Fibroblast of lung (primary cell): Measurements from ENCODE around the gene DOLK. TPM values are rescaled to one million over a fixed set of nuclear protein-coding genes. Genes with fewer than 3 reads are reported as not detected.
A peak's percentile ranks its signal among the peaks of the same experiment; 100 is the strongest.

Experiments used
- DNase-seq, 2 donors: peaks; one replicate each; pipeline versions ENCODE4 v3.0.0 to v3.0.0-alpha.2; 2010; ENCODE audit warnings: low read depth in 2 of 2
- H2AFZ ChIP-seq: 2 replicates; pipeline ENCODE4 v1.5.1; 2012; ENCODE audit warnings: low read length, control low read depth, inconsistent platforms
- H3K27ac ChIP-seq: 2 replicates; pipeline ENCODE4 v1.5.1; 2011; ENCODE audit warnings: low read length, control low read depth; ENCODE audit not compliant: insufficient read depth
- H3K27me3 ChIP-seq: 2 replicates; pipeline ENCODE4 v1.5.1; 2011; ENCODE audit warnings: mild to moderate bottlenecking, low read length; ENCODE audit not compliant: control insufficient read depth, insufficient read depth
- H3K36me3 ChIP-seq: 2 replicates; pipeline ENCODE4 v1.5.1; 2011; ENCODE audit warnings: low read length; ENCODE audit not compliant: control insufficient read depth, insufficient read depth
- H3K4me1 ChIP-seq: 2 replicates; pipeline ENCODE4 v1.5.1; 2011; ENCODE audit warnings: low read length; ENCODE audit not compliant: control insufficient read depth, insufficient read depth; ENCODE audit errors: extremely low read depth
- H3K4me2 ChIP-seq: 2 replicates; pipeline ENCODE4 v1.5.1; 2011; ENCODE audit warnings: low read length, control low read depth; ENCODE audit not compliant: insufficient read depth; ENCODE audit errors: extremely low read depth
- H3K4me3 ChIP-seq, 4 experiments: fragments of 200-600 bp in 1 of 4; sonication (generic) in 1 of 4; replicated peaks in 1 of 4; 2 replicates each; pipeline ENCODE4 v1.5.1; 2011 to 2016; ENCODE audit warnings: low read length in 4 of 4, low read depth in 3 of 4, mild to moderate bottlenecking in 3 of 4, control low read depth in 2 of 4, inconsistent platforms in 1 of 4, mixed read lengths in 1 of 4; ENCODE audit not compliant: insufficient read depth in 1 of 4; ENCODE audit errors: control extremely low read depth in 1 of 4
- H3K79me2 ChIP-seq: 2 replicates; pipeline ENCODE4 v1.5.1; 2012; ENCODE audit warnings: mild to moderate bottlenecking, low read length, inconsistent platforms; ENCODE audit not compliant: control insufficient read depth, insufficient read depth
- H3K9ac ChIP-seq: 2 replicates; pipeline ENCODE4 v1.5.1; 2011; ENCODE audit warnings: mild to moderate bottlenecking, low read length, control low read depth; ENCODE audit not compliant: insufficient read depth
- H3K9me3 ChIP-seq: 2 replicates; pipeline ENCODE4 v1.5.1; 2012; ENCODE audit warnings: low read depth, low read length; ENCODE audit not compliant: control insufficient read depth, insufficient read depth
- H4K20me1 ChIP-seq: 2 replicates; pipeline ENCODE4 v1.5.1; 2011; ENCODE audit warnings: low read length; ENCODE audit not compliant: control insufficient read depth, insufficient read depth; ENCODE audit errors: extremely low read depth
- CTCF ChIP-seq, 2 donors: IDR thresholded peaks in 1 of 2; conservative IDR thresholded peaks in 1 of 2; 1 replicate in 1 of 2; 2 replicates in 1 of 2; pipeline ENCODE4 v1.5.1; 2011 to 2012; ENCODE audit warnings: low read length in 2 of 2, control low read depth in 1 of 2, inconsistent platforms in 1 of 2, low read depth in 1 of 2, mild to moderate bottlenecking in 1 of 2
- EZH2 ChIP-seq: IDR thresholded peaks from 2 replicates; pipeline ENCODE4 v1.5.1; 2012; ENCODE audit warnings: low read length, control low read depth, mild to moderate bottlenecking; ENCODE audit errors: missing control alignments
- polyA plus RNA-seq, 2 donors: library from polyadenylated mRNA; depleted of rRNA in 1 of 2; stranded (reverse) in 1 of 2; unstranded in 1 of 2; fragments of >200 nt; gene quantifications; 2 replicates each; pipeline ENCODE4 v1.2.1, GENCODE V29; 2011 to 2012; ENCODE audit warnings: missing spikeins in 1 of 2
- total RNA-seq: library from RNA; depleted of rRNA; stranded (reverse); fragments of >200 nt; gene quantifications from 2 replicates; pipeline ENCODE4 v1.2.1, GENCODE V29; 2014

Gene DOLK
- total and polyA plus RNA-seq, 2 donors (not counting 1 experiment from before 2014, with no cell fraction given), result 29.9 to 31.4 TPM

GRCh38 chr9:128923493-128923883 lies 23.9 kb downstream of the DOLK start:
- Histone ChIP-seq H3K27me3 (no peaks in the 10 kb centered on the region), H3K79me2 (no peaks in the 10 kb centered on the region), H3K4me3 (peak overlapping the region in 1 of 4 experiments; percentile 74), H3K36me3 (peaks cover 2% of the 10 kb centered on the region), H3K4me1 (peaks cover 15% of the 10 kb centered on the region), H2AFZ (no peak overlapping the region), H3K27ac (no peak overlapping the region), H3K9me3 (no peaks in the 10 kb centered on the region), H3K4me2 (no peak overlapping the region), H3K9ac (no peak overlapping the region), H4K20me1 (no peaks in the 10 kb centered on the region)
- TF ChIP-seq EZH2 (no peak), CTCF (conservative IDR thresholded peaks at IDR 0.05 in 1 of 2, IDR thresholded peaks at IDR 0.05 in 1 of 2; ENCODE audit: low read depth in 1 of 2, low read length in 2 of 2) (no peak)
- no peak for DNase-seq

- Histone ChIP-seq H3K9me3 (no peaks in the 10 kb centered on the region), H3K27ac (peak overlapping the region; percentile 38), H3K79me2 (no peaks in the 10 kb centered on the region), H2AFZ (peak overlapping the region; percentile 9), H4K20me1 (no peaks in the 10 kb centered on the region), H3K36me3 (peaks cover 7% of the 10 kb centered on the region), H3K4me3 (peak overlapping the region in 3 of 4 experiments; percentile 5 to 74 (median 64)), H3K27me3 (no peaks in the 10 kb centered on the region), H3K4me2 (peak overlapping the region; percentile 63), H3K4me1 (peaks cover 19% of the 10 kb centered on the region), H3K9ac (peak overlapping the region; percentile 50)
- peak; percentile 33 to 67 for DNase-seq
- TF ChIP-seq EZH2 (no peak), CTCF (conservative IDR thresholded peaks at IDR 0.05 in 1 of 2, IDR thresholded peaks at IDR 0.05 in 1 of 2; ENCODE audit: low read depth in 1 of 2, low read length in 2 of 2) (peak in 1 of 2 donors; percentile 5)
These were observed 25.3 kb downstream of the DOLK start for GRCh38 chr9:128921881-128922763.

GRCh38 chr9:128920381-128921058 lies 26.9 kb downstream of the DOLK start, which contains the start of gene PHYHD1:
TSS of gene PHYHD1 (plus strand) at chr9:128920982. CDS start at chr9:128922324, 1,342 bp downstream.
- Histone ChIP-seq H4K20me1 (no peaks in the 10 kb centered on the region), H3K27me3 (no peaks in the 10 kb centered on the region), H3K4me2 (peak within 1 kb of the TSS; percentile 63), H3K4me1 (peaks cover 24% of the 10 kb centered on the region), H3K79me2 (peaks cover 1% of the 10 kb centered on the region), H3K27ac (peak within 1 kb of the TSS; percentile 64), H3K9ac (no peak within 1 kb of the TSS), H3K36me3 (peaks cover 13% of the 10 kb centered on the region), H3K4me3 (peak within 1 kb of the TSS in 2 of 4 experiments; percentile 64 to 74), H2AFZ (peak within 1 kb of the TSS; percentile 9), H3K9me3 (no peaks in the 10 kb centered on the region)
- DNase-seq, result peak; percentile 83 to 87
- TF ChIP-seq EZH2, result no peak
- no peak for TF ChIP-seq CTCF (conservative IDR thresholded peaks at IDR 0.05 in 1 of 2, IDR thresholded peaks at IDR 0.05 in 1 of 2; ENCODE audit: low read depth in 1 of 2, low read length in 2 of 2)
